ENCODE measurements around the gene GPR35. TPM values are rescaled to one million over a fixed set of nuclear protein-coding genes. Genes with fewer than 3 reads are reported as not detected.
"Not testable (repeated sequence)": the region's sequence is repeated elsewhere in the genome, so short reads cannot be mapped to it uniquely, and the experiment has no call there.

The GPR35 gene
- total RNA-seq, 1 experiment from 2014 or later = 0.22 TPM

DNA sequence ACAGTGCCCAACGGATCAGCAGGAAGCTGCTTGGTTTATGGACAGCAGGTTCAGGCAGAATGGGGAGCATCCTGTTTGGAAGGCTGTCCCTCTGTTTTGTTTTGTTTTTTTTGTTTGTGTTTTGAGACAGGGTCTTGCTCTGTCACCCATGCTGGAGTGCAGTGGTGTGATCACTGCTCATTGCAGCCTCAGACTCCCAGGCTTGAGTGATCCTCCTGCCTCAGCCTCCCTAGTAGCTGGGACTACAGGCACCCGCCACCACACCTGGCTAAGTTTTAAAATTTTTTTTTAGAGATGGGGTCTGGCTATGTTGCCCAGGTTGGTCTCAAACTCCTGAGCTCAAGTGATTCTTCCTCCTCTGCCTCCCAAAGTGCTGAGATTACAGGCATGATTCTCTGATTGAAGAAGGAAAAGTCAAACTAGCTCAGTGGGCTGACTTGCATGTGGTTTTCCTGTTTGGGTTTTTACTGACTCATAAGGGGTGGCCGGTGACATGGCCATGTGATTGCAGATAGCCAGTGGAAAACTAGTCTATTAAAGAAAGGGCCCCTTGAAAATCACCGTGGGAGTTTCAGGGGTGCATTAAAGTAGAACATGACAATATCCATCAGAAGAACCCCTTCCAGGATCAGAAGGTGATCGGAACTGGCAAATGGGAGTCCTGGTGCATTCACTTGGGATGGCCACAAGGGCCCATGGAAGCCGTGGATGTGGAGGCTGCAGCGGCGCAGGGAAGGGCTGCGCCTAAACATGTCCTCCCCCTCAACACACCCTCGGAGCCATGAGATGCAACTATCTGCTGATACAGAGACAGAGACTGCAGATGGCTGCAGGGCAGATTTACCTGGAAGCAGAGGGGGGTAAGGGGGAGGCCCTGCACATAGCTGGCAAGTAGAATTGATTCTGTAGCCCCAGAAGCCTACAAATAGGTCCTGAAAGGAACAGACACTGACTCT is 30.9 kb downstream of the GPR35 start:
- no peaks in the 10 kb centered on the region for H3K4me1 Mint-ChIP-seq
- H3K27ac Mint-ChIP-seq = no peak overlapping the region
- H3K36me3 Mint-ChIP-seq = no peaks in the 10 kb centered on the region
- DNase-seq (ENCODE audit: low spot score) = no peak
- H3K4me3 Mint-ChIP-seq = no peak overlapping the region
- peaks cover 21% of the 10 kb centered on the region for H3K9me3 Mint-ChIP-seq
- no peak for ATAC-seq
- TF ChIP-seq NR1H2 (CRISPR knock-in tag; IDR thresholded peaks at IDR 0.05) = no peak
- no peak for TF ChIP-seq JUN (CRISPR knock-in tag; IDR thresholded peaks at IDR 0.05)
- TF ChIP-seq SP1 (CRISPR knock-in tag; conservative IDR thresholded peaks at IDR 0.05) = no peak
- TF ChIP-seq, protein P1, sequence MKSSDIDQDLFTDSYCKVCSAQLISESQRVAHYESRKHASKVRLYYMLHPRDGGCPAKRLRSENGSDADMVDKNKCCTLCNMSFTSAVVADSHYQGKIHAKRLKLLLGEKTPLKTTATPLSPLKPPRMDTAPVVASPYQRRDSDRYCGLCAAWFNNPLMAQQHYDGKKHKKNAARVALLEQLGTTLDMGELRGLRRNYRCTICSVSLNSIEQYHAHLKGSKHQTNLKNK (CRISPR knock-in tag; IDR thresholded peaks at IDR 0.05) = no peak
- TF ChIP-seq, protein P2, sequence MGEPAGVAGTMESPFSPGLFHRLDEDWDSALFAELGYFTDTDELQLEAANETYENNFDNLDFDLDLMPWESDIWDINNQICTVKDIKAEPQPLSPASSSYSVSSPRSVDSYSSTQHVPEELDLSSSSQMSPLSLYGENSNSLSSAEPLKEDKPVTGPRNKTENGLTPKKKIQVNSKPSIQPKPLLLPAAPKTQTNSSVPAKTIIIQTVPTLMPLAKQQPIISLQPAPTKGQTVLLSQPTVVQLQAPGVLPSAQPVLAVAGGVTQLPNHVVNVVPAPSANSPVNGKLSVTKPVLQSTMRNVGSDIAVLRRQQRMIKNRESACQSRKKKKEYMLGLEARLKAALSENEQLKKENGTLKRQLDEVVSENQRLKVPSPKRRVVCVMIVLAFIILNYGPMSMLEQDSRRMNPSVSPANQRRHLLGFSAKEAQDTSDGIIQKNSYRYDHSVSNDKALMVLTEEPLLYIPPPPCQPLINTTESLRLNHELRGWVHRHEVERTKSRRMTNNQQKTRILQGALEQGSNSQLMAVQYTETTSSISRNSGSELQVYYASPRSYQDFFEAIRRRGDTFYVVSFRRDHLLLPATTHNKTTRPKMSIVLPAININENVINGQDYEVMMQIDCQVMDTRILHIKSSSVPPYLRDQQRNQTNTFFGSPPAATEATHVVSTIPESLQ (CRISPR knock-in tag; IDR thresholded peaks at IDR 0.05) = no peak
- no peak for TF ChIP-seq FOXJ3 (CRISPR knock-in tag; IDR thresholded peaks at IDR 0.05; ENCODE audit: borderline replicate concordance)
- TF ChIP-seq, protein P3, sequence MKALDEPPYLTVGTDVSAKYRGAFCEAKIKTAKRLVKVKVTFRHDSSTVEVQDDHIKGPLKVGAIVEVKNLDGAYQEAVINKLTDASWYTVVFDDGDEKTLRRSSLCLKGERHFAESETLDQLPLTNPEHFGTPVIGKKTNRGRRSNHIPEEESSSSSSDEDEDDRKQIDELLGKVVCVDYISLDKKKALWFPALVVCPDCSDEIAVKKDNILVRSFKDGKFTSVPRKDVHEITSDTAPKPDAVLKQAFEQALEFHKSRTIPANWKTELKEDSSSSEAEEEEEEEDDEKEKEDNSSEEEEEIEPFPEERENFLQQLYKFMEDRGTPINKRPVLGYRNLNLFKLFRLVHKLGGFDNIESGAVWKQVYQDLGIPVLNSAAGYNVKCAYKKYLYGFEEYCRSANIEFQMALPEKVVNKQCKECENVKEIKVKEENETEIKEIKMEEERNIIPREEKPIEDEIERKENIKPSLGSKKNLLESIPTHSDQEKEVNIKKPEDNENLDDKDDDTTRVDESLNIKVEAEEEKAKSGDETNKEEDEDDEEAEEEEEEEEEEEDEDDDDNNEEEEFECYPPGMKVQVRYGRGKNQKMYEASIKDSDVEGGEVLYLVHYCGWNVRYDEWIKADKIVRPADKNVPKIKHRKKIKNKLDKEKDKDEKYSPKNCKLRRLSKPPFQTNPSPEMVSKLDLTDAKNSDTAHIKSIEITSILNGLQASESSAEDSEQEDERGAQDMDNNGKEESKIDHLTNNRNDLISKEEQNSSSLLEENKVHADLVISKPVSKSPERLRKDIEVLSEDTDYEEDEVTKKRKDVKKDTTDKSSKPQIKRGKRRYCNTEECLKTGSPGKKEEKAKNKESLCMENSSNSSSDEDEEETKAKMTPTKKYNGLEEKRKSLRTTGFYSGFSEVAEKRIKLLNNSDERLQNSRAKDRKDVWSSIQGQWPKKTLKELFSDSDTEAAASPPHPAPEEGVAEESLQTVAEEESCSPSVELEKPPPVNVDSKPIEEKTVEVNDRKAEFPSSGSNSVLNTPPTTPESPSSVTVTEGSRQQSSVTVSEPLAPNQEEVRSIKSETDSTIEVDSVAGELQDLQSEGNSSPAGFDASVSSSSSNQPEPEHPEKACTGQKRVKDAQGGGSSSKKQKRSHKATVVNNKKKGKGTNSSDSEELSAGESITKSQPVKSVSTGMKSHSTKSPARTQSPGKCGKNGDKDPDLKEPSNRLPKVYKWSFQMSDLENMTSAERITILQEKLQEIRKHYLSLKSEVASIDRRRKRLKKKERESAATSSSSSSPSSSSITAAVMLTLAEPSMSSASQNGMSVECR (CRISPR knock-in tag; IDR thresholded peaks at IDR 0.05; ENCODE audit: borderline replicate concordance) = no peak
- TF ChIP-seq, protein P4, sequence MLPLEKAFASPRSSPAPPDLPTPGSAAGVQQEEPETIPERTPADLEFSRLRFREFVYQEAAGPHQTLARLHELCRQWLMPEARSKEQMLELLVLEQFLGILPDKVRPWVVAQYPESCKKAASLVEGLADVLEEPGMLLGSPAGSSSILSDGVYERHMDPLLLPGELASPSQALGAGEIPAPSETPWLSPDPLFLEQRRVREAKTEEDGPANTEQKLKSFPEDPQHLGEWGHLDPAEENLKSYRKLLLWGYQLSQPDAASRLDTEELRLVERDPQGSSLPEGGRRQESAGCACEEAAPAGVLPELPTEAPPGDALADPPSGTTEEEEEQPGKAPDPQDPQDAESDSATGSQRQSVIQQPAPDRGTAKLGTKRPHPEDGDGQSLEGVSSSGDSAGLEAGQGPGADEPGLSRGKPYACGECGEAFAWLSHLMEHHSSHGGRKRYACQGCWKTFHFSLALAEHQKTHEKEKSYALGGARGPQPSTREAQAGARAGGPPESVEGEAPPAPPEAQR (CRISPR knock-in tag; IDR thresholded peaks at IDR 0.05) = no peak
- TF ChIP-seq, protein P5, sequence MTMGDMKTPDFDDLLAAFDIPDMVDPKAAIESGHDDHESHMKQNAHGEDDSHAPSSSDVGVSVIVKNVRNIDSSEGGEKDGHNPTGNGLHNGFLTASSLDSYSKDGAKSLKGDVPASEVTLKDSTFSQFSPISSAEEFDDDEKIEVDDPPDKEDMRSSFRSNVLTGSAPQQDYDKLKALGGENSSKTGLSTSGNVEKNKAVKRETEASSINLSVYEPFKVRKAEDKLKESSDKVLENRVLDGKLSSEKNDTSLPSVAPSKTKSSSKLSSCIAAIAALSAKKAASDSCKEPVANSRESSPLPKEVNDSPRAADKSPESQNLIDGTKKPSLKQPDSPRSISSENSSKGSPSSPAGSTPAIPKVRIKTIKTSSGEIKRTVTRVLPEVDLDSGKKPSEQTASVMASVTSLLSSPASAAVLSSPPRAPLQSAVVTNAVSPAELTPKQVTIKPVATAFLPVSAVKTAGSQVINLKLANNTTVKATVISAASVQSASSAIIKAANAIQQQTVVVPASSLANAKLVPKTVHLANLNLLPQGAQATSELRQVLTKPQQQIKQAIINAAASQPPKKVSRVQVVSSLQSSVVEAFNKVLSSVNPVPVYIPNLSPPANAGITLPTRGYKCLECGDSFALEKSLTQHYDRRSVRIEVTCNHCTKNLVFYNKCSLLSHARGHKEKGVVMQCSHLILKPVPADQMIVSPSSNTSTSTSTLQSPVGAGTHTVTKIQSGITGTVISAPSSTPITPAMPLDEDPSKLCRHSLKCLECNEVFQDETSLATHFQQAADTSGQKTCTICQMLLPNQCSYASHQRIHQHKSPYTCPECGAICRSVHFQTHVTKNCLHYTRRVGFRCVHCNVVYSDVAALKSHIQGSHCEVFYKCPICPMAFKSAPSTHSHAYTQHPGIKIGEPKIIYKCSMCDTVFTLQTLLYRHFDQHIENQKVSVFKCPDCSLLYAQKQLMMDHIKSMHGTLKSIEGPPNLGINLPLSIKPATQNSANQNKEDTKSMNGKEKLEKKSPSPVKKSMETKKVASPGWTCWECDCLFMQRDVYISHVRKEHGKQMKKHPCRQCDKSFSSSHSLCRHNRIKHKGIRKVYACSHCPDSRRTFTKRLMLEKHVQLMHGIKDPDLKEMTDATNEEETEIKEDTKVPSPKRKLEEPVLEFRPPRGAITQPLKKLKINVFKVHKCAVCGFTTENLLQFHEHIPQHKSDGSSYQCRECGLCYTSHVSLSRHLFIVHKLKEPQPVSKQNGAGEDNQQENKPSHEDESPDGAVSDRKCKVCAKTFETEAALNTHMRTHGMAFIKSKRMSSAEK (CRISPR knock-in tag; IDR thresholded peaks at IDR 0.05; ENCODE audit: borderline replicate concordance) = no peak
- TF ChIP-seq ZNF317 (CRISPR knock-in tag; IDR thresholded peaks at IDR 0.05; ENCODE audit: borderline replicate concordance, low read depth) = no peak
- no peak for TF ChIP-seq CREM (CRISPR knock-in tag; IDR thresholded peaks at IDR 0.05)
- TF ChIP-seq, protein P6, sequence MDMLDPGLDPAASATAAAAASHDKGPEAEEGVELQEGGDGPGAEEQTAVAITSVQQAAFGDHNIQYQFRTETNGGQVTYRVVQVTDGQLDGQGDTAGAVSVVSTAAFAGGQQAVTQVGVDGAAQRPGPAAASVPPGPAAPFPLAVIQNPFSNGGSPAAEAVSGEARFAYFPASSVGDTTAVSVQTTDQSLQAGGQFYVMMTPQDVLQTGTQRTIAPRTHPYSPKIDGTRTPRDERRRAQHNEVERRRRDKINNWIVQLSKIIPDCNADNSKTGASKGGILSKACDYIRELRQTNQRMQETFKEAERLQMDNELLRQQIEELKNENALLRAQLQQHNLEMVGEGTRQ (CRISPR knock-in tag; IDR thresholded peaks at IDR 0.05) = no peak
- no peak for TF ChIP-seq ZNF121 (CRISPR knock-in tag; IDR thresholded peaks at IDR 0.05)
- TF ChIP-seq ZBTB21 (CRISPR knock-in tag; IDR thresholded peaks at IDR 0.05; ENCODE audit: borderline replicate concordance) = no peak
- no peak for TF ChIP-seq ZNF396 (CRISPR knock-in tag; IDR thresholded peaks at IDR 0.05; ENCODE audit: borderline replicate concordance)
- no peak for TF ChIP-seq NR3C1 (CRISPR knock-in tag; conservative IDR thresholded peaks at IDR 0.05; ENCODE audit: low read depth)
- peaks cover 16% of the 10 kb centered on the region for H3K27me3 Mint-ChIP-seq (ENCODE audit: low read depth)
- ChIA-PET CTCF (interaction anchor here (0.8 to 1.4 kb wide), 2 partner anchors 15 to 139 kb away, joined by 3 to 8 read pairs; no protein-coding TSS in a partner anchor), POLR2A (no interaction called here)

DNA sequence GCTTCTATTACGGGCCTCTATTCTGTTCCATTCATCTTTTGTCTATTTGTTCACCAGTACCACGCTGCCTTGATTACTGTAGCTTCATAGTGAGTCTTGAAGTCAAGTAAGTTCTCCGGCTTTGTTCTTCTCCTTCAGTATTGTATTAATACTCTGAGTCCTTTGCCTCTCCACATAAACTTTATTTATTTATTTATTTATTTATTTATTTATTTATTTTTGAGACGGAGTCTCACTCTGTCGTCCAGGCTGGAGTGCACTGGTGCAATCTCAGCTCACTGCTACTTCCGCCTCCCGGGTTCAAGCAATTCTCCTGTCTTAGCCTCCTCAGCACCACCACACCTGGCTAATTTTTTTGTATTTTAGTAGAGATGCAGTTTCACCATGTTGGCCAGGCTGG is 34.6 kb downstream of the GPR35 start:
- H3K27ac Mint-ChIP-seq; DNase-seq (ENCODE audit: low spot score); H3K27me3 Mint-ChIP-seq (ENCODE audit: low read depth); H3K4me3 Mint-ChIP-seq; H3K36me3 Mint-ChIP-seq; POLR2A ChIA-PET; ATAC-seq; H3K4me1 Mint-ChIP-seq; CTCF ChIA-PET: not testable (repeated sequence)
- H3K9me3 Mint-ChIP-seq = peaks cover 19% of the 10 kb centered on the region
